Adrenal gland (tissue), 12 donors: Measurements from ENCODE around the gene SLC22A7. TPM values are rescaled to one million over a fixed set of nuclear protein-coding genes. Genes with fewer than 3 reads are reported as not detected.

Source experiments
- DNase-seq, 7 donors: peaks; one replicate each; pipeline ENCODE4 v3.0.0-alpha.2; 2019 to 2020
- H3K27ac ChIP-seq, 5 donors: fragments of 200-600 bp; sonication (generic) in 4 of 5; 1 replicate in 3 of 5; 2 replicates in 2 of 5; pipeline versions ENCODE4 v1.5.1 to v1.8.0; 2016 to 2020; ENCODE audit warnings: mild to moderate bottlenecking in 1 of 5
- H3K27me3 ChIP-seq: fragments of 200-600 bp; 2 replicates; pipeline ENCODE4 v1.8.0; 2021
- H3K36me3 ChIP-seq, 2 donors: fragments of 200-600 bp; replicated peaks in 1 of 2; 1 replicate in 1 of 2; 2 replicates in 1 of 2; pipeline versions ENCODE4 v1.5.1 to v1.8.0; 2018 to 2022
- H3K4me1 ChIP-seq, 2 donors: fragments of 200-600 bp; replicated peaks in 1 of 2; 1 replicate in 1 of 2; 2 replicates in 1 of 2; pipeline versions ENCODE4 v1.5.1 to v1.8.0; 2018 to 2021
- H3K4me3 ChIP-seq, 4 donors: fragments of 200-600 bp; sonication (generic) in 3 of 4; one replicate each; pipeline ENCODE4 v1.5.1; 2016 to 2018
- H3K9me3 ChIP-seq, 3 donors: fragments of 200-600 bp; sonication (generic) in 1 of 3; replicated peaks in 1 of 3; 1 replicate in 2 of 3; 2 replicates in 1 of 3; pipeline versions ENCODE4 v1.5.1 to v1.8.0; 2016 to 2021
- CTCF ChIP-seq, 6 experiments: fragments of 450-650 bp in 4 of 6; fragments of 200-600 bp in 2 of 6; sonication (generic) in 1 of 6; IDR thresholded peaks; 1 replicate in 5 of 6; 2 replicates in 1 of 6; pipeline versions ENCODE4 v1.5.1 to v1.8.0; 2016 to 2021; ENCODE audit warnings: antibody characterized with exemption in 6 of 6, mild to moderate bottlenecking in 2 of 6, moderate library complexity in 1 of 6
- POLR2A ChIP-seq, 2 donors: fragments of 450-650 bp; IDR thresholded peaks; one replicate each; pipeline ENCODE4 v1.6.1; 2017; ENCODE audit warnings: antibody characterized with exemption in 2 of 2, mild to moderate bottlenecking in 2 of 2, moderate library complexity in 1 of 2
- WGBS, 4 donors: extraction: QIAGEN DNeasy Blood & Tissue Kit in 2 of 4; methylation state at CpG; one replicate each; pipeline versions ENCODE4 v1.1.5 to v1.1.7; 2013 to 2017; 5-methylcytosine and 5-hydroxymethylcytosine counted together
- intact Hi-C, 2 donors: fragments of 100-400 bp; cut with DNase I; formaldehyde crosslinking; loops; one replicate each; pipeline versions ENCODE4 v1.14.1 to v1.15.0; 2022 to 2023
- polyA plus RNA-seq, 3 donors: library from polyadenylated mRNA; stranded (reverse); fragments of 200-250 nt in 2 of 3; fragments of 350-450 nt in 1 of 3; fragmentation: Illumina TruSeq in 1 of 3; extraction: RNeasy Lipid Tissue Mini Kit (QIAGEN cat#74804) in 1 of 3; gene quantifications; one replicate each; pipeline ENCODE4 v1.2.3, GENCODE V29; 2013 to 2014
- total RNA-seq, 9 donors: library from RNA; depleted of rRNA in 4 of 9; stranded (reverse); fragments of >200 nt in 4 of 9; fragments of 120-200 nt in 1 of 9; fragmentation: NEBNext Ultra II Directional in 1 of 9; extraction: Animal tissue kit (Norgen Biotek cat#: 25700) in 1 of 9; gene quantifications; one replicate each; pipeline versions ENCODE4 v1.1.0 to v1.2.4, GENCODE V29; 2013 to 2023
- donor health status: healthy with polysubstance abuse.
- donor health status: Bipolar disorder and iron deficiency.
- donor health status: DM: yes; HTN: yes; CAD: no.
- donor health status: DM: no; HTN: no; CAD: no.
- donor health status: DM: no; HTN: no; CAD: no.
- donor health status: DM: yes; HTN: yes; CAD: no.

Gene SLC22A7
- total and polyA plus RNA-seq, 12 donors = 0.14 TPM; not detected in 11

- H3K4me3 ChIP-seq = no peak overlapping the region
- no peaks in the 10 kb centered on the region for H3K36me3 ChIP-seq
- no peak for TF ChIP-seq POLR2A (IDR thresholded peaks at IDR 0.05)
- no peak for TF ChIP-seq CTCF (IDR thresholded peaks at IDR 0.05)
- H3K27ac ChIP-seq = no peak overlapping the region
- H3K4me1 ChIP-seq = no peaks in the 10 kb centered on the region
- no peaks in the 10 kb centered on the region for H3K27me3 ChIP-seq
- H3K9me3 ChIP-seq = no peaks in the 10 kb centered on the region
- DNase-seq = no peak
- intact Hi-C loops = no loop called here
- 83 to 92% (median 91%) methylated on average over 5 of the region's 5 CpGs for WGBS, 4 donors
Observed at GRCh38 chr6:43296780-43297497, 1.1 kb upstream of the SLC22A7 start.

GRCh38 chr6:43298565-43299337 is 691 bp downstream of the SLC22A7 start:
- no peaks in the 10 kb centered on the region for H3K9me3 ChIP-seq
- WGBS, 4 donors = 77 to 84% (median 80%) methylated on average over 11 to 12 of the region's 12 CpGs
- no peaks in the 10 kb centered on the region for H3K4me1 ChIP-seq
- no peak for DNase-seq
- intact Hi-C loops = no loop called here
- H3K27ac ChIP-seq = no peak overlapping the region
- no peaks in the 10 kb centered on the region for H3K27me3 ChIP-seq
- no peaks in the 10 kb centered on the region for H3K36me3 ChIP-seq
- no peak overlapping the region for H3K4me3 ChIP-seq
- no peak for TF ChIP-seq POLR2A (IDR thresholded peaks at IDR 0.05)
- no peak for TF ChIP-seq CTCF (IDR thresholded peaks at IDR 0.05)

- Histone ChIP-seq H3K4me1 (no peaks in the 10 kb centered on the region), H3K9me3 (no peaks in the 10 kb centered on the region), H3K27me3 (no peaks in the 10 kb centered on the region), H3K4me3 (no peak overlapping the region), H3K36me3 (no peaks in the 10 kb centered on the region), H3K27ac (no peak overlapping the region)
- DNase-seq = peak in 1 of 7 donors; percentile 52
- intact Hi-C loops = no loop called here
- no peak for TF ChIP-seq POLR2A (IDR thresholded peaks at IDR 0.05)
- TF ChIP-seq CTCF (IDR thresholded peaks at IDR 0.05) = no peak
- 84 to 87% (median 86%) methylated on average over 11 to 18 of the region's 18 CpGs for WGBS, 4 donors
Observed at GRCh38 chr6:43299338-43300293, 1.6 kb downstream of the SLC22A7 start.
